Activated T-helper 1 cell treated with anti-CD3 and anti-CD28 coated beads, Interleukin-2, amount 50 U/mL, for 16 hours (primary cell): ENCODE data around the gene AUTS2.

Source experiments
- DNase-seq, 2 donors: peaks; one replicate each; pipeline ENCODE4 v3.0.0-alpha.2; 2020; ENCODE audit warnings: low read depth in 1 of 2, low spot score in 1 of 2

Gene AUTS2

GRCh38 chr7:70506434-70506833 lies 908.2 kb downstream of the AUTS2 start:
- no peak for DNase-seq

GRCh38 chr7:70512144-70512543 lies 913.9 kb downstream of the AUTS2 start:
- DNase-seq = no peak

GRCh38 chr7:70512761-70513160 lies 914.5 kb downstream of the AUTS2 start:
- no peak for DNase-seq

- no peak for DNase-seq
Observed at GRCh38 chr7:70520611-70521010, 922.3 kb downstream of the AUTS2 start.

GRCh38 chr7:70523249-70523988 lies 925.1 kb downstream of the AUTS2 start:
- DNase-seq = no peak

GRCh38 chr7:70523989-70524351 lies 925.7 kb downstream of the AUTS2 start:
- DNase-seq = no peak

GRCh38 chr7:70525991-70526390 lies 927.7 kb downstream of the AUTS2 start:
- DNase-seq = no peak

GRCh38 chr7:70527520-70528115 lies 929.3 kb downstream of the AUTS2 start:
- DNase-seq = no peak

GRCh38 chr7:70529436-70529835 lies 931.2 kb downstream of the AUTS2 start:
- DNase-seq = no peak

- DNase-seq = no peak
Observed at GRCh38 chr7:70529914-70530585, 931.8 kb downstream of the AUTS2 start.

- no peak for DNase-seq
Observed at GRCh38 chr7:70533614-70534013, 935.3 kb downstream of the AUTS2 start.

- no peak for DNase-seq
Observed at GRCh38 chr7:70539205-70539604, 940.9 kb downstream of the AUTS2 start.

GRCh38 chr7:70539617-70540016 lies 941.3 kb downstream of the AUTS2 start:
- DNase-seq = no peak

- DNase-seq = no peak
Observed at GRCh38 chr7:70540641-70541040, 942.4 kb downstream of the AUTS2 start.

GRCh38 chr7:70542750-70543376 lies 944.6 kb downstream of the AUTS2 start:
- no peak for DNase-seq

- DNase-seq = no peak
Observed at GRCh38 chr7:70544016-70544415, 945.7 kb downstream of the AUTS2 start.

- no peak for DNase-seq
Observed at GRCh38 chr7:70545214-70545613, 946.9 kb downstream of the AUTS2 start.

- no peak for DNase-seq
Observed at GRCh38 chr7:70552141-70552540, 953.9 kb downstream of the AUTS2 start.

GRCh38 chr7:70553364-70553763 lies 955.1 kb downstream of the AUTS2 start:
- no peak for DNase-seq

GRCh38 chr7:70554646-70555045 lies 956.4 kb downstream of the AUTS2 start:
- DNase-seq = no peak

GRCh38 chr7:70556761-70557160 lies 958.5 kb downstream of the AUTS2 start:
- no peak for DNase-seq

- no peak for DNase-seq
Observed at GRCh38 chr7:70557338-70557737, 959.1 kb downstream of the AUTS2 start.
